D721Med (cell line): Measurements from ENCODE around the gene CNFN.

Experiments
- DNase-seq: peaks from one replicate; pipeline ENCODE4 v3.0.0; 2011; ENCODE audit warnings: low spot score; ENCODE audit not compliant: insufficient read length
- FAIRE-seq: peaks from 2 replicates; lab custom pipeline; 2011; peaks lifted over from hg19 to GRCh38; lab: Jason Lieb, UNC
- TF ChIP-seq, protein P1 (sequence below): IDR thresholded peaks from 2 replicates; pipeline ENCODE4 v1.5.1; 2012; ENCODE audit warnings: mild to moderate bottlenecking, control low read depth; ENCODE audit not compliant: insufficient read depth; ENCODE audit errors: missing control alignments

Gene CNFN

DNA sequence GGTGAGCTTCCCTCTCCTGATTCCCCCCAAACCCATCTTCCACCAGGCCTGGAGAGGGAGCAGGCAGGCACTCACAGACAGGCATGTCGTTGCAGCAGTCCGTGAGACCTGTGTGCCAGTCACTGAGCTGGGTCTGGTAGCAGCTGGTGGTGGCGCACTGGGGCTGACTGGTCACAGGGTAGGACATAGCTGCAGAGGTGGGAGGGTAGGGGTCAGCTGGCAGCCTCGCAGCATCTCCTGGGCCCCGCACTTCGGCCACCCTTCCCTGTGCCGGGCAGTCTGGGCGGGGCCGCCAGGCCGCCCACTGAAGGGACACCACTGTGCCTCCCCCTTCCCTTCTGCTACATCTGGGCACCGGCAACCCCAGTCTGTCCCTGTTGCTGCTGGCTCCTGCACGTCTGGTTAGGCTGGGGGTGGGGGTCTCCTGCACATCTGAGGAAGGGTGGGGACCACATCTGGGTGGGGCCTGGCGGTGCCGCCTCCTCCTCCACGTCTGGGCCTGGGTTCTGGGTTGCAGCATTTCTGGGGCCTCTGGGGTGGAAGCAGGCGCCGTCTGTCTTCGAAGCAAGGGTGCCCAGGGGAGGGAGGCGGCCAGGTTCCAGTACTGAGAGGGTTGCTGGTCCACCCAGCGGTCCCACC, 1.1 kb downstream of the CNFN start:
- TF ChIP-seq, protein P1, sequence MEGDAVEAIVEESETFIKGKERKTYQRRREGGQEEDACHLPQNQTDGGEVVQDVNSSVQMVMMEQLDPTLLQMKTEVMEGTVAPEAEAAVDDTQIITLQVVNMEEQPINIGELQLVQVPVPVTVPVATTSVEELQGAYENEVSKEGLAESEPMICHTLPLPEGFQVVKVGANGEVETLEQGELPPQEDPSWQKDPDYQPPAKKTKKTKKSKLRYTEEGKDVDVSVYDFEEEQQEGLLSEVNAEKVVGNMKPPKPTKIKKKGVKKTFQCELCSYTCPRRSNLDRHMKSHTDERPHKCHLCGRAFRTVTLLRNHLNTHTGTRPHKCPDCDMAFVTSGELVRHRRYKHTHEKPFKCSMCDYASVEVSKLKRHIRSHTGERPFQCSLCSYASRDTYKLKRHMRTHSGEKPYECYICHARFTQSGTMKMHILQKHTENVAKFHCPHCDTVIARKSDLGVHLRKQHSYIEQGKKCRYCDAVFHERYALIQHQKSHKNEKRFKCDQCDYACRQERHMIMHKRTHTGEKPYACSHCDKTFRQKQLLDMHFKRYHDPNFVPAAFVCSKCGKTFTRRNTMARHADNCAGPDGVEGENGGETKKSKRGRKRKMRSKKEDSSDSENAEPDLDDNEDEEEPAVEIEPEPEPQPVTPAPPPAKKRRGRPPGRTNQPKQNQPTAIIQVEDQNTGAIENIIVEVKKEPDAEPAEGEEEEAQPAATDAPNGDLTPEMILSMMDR = no peak
- FAIRE-seq (no peak), DNase-seq (no peak)

DNA sequence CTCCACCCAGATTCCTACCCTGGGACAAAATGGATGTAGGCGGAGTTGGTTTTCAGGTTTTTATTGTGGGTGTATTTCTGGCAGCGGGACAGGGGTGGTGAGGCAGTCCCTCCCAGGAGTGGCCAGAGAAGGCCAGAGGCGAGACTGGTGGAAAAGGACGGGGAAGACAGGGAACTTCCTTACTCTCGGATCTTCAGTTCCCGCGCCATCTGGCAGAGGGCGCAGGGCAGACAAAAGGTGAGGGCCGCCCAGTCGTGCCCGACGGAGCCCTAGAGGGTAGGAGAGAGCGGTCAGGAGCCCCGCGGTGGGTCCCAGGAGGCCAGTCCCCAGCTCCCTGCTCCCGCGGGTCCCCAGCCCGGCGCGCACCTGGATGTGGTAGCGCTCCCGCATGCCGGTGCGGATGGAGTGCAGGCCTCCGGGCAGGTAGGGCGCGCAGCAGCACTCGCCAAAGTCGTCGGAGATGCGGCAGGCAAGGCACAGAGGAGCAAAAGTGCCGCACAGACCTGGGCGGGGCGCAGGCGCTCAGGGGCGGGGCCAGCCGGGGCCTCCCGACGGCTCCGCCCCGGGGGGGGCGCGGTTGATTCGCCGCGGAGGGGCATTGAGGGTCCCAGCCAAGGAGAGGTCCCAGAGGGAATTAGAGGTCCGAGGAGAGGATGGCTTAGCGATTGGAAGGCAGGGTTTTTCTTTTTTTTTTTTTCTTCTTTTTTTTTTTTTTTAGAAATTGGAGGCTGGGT, 3.0 kb downstream of the CNFN start:
- DNase-seq = peak; percentile 94
- TF ChIP-seq, protein P1 = peak; percentile 41
- FAIRE-seq = no peak

DNA sequence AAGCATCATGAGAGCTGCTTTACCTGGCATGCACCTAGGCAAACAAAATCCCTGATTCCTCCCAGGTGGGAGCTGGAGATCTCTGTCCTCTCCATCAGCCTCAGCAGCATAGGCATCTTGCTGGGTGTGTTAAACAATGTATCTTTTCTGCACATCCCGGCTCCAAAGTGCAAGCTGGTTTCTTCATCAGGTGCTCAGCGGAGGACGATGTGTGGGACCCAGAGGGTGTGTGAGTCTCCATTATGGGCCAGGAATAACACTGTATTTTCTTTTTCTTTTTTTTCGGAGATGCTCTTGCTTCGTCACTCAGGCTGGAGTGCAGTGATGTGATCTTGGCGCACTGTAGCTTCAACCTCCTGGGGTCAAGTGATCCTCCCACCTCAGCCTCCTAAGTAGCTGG, 9.9 kb downstream of the CNFN start:
- FAIRE-seq (no peak), DNase-seq (no peak)
- TF ChIP-seq, protein P1 = no peak

DNA sequence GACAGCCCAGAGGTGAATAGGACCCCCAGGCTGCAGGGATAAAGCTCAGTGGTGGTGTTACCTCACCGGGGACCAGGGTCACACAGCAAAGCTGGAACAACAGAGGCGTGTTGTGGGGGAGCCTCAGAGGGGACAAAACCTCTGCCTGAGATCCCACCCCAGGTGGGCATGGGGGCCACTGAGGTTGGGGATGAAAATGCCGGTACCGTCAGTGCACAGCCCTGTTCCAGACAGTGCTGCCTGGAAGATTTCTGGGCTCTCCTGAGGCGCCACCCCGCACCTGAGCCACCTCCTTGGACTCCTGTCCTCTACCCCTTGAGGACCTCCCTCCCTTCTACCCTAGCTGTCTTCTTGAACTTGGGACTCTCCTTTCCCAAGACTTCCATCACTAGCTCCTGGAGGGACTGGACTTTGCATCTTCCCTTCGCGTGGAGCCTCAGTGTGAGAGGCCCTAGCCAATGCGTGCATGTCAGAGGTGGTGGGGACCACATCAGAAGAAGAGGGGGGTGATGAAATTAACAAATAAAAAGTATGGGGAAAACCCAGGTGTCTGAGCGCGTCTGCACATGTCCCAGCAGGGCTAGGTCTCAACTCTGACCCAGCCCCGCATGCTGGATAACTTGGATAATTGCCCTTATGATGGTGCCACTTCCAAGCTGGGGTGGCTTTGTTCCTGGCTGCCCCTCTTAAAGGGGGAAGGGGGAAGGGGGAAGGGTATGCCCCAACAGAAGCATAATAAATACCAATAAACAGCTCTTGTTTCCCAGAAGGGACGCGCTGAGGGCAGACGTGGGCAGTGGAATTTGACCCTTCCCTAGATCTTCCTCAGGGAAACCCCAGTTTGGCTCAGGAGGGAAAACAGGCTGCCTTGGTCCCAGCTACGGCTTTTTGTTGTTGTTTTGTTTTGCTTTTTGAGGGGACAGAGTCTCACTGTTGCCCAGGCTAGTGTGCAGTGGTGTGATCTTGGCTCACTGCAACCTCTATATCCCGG, 11.6 kb downstream of the CNFN start:
- DNase-seq (no peak), FAIRE-seq (no peak)
- TF ChIP-seq, protein P1 = no peak

DNA sequence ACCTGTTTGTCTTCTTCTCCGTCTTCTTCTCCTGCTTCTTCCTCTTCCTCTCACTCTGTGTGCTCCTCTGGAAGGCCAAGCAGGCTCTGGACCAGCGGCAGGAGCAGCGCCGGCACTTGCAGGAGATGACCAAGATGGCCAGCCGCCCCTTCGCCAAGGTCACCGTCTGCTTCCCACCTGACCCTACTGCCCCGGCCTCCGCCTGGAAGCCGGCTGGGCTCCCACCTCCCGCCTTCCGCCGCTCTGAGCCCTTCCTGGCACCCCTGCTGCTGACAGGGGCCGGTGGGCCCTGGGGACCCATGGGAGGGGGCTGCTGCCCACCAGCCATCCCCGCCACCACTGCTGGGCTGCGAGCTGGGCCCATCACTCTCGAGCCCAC, 13.9 kb downstream of the CNFN start:
- no peak for FAIRE-seq
- no peak for DNase-seq
- TF ChIP-seq, protein P1 = no peak

DNA sequence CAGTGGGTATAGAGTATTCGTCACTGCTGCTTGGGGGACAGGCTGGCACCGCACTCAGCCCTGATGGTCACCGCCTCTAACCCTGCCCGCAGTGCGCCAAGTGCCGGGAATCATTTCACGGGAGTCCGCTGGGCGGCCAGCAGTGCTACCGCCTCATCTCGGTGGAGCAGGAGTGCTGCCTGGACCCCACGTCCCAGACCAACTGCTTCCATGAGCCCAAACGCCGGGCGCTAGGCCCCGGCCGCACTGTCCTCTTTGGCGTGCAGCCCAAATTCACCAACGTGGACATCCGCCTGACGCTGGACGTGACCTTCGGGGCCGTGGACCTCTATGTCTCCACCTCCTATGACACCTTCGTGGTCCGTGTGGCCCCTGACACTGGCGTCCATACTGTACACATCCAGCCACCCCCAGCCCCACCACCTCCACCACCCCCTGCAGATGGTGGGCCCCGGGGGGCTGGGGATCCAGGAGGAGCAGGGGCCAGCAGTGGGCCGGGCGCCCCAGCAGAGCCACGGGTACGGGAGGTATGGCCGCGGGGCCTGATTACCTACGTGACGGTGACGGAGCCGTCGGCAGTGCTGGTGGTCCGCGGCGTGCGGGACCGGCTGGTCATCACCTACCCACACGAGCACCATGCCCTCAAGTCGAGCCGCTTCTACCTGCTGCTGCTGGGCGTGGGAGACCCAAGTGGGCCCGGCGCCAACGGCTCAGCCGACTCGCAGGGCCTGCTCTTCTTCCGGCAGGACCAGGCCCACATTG, 14.5 kb downstream of the CNFN start:
- no peak for FAIRE-seq
- no peak for DNase-seq
- TF ChIP-seq, protein P1 = no peak
